Endothelial cell (in vitro differentiated cells): ENCODE measurements around the gene RPUSD1. TPM values are rescaled to one million over a fixed set of nuclear protein-coding genes. Genes with fewer than 3 reads are reported as not detected.

ENCODE experiments used
- DNase-seq: peaks from one replicate; pipeline ENCODE4 v3.0.0; 2021; ENCODE audit warnings: low spot score
- H3K27ac Mint-ChIP-seq: one replicate; pipeline ENCODE4 v1.8.0; 2021; ENCODE audit warnings: mixed read lengths, inconsistent platforms; ENCODE audit not compliant: unreplicated experiment
- H3K27me3 Mint-ChIP-seq: one replicate; pipeline ENCODE4 v1.8.0; 2021; ENCODE audit warnings: mild to moderate bottlenecking, moderate library complexity, mixed read lengths, inconsistent platforms; ENCODE audit not compliant: unreplicated experiment
- H3K36me3 Mint-ChIP-seq: one replicate; pipeline ENCODE4 v1.8.0; 2021; ENCODE audit warnings: mild to moderate bottlenecking, low read depth, mixed read lengths, inconsistent platforms; ENCODE audit not compliant: unreplicated experiment
- H3K4me1 Mint-ChIP-seq: one replicate; pipeline ENCODE4 v1.8.0; 2021; ENCODE audit warnings: mild to moderate bottlenecking, mixed read lengths, inconsistent platforms; ENCODE audit not compliant: unreplicated experiment
- H3K4me3 Mint-ChIP-seq: one replicate; pipeline ENCODE4 v1.8.0; 2021; ENCODE audit warnings: mild to moderate bottlenecking, mixed read lengths, inconsistent platforms; ENCODE audit not compliant: unreplicated experiment
- H3K9me3 Mint-ChIP-seq: one replicate; pipeline ENCODE4 v1.8.0; 2021; ENCODE audit warnings: mixed read lengths, inconsistent platforms; ENCODE audit not compliant: unreplicated experiment
- CTCF ChIP-seq: fragments of 200-600 bp; sonication (generic); IDR thresholded peaks from one replicate; pipeline ENCODE4 v1.5.0; 2021; ENCODE audit warnings: antibody characterized with exemption; ENCODE audit not compliant: unreplicated experiment
- total RNA-seq: library from RNA; stranded (reverse); fragmentation: NEBNext Ultra II Directional; extraction: Animal tissue kit (Norgen Biotek cat#: 25700); gene quantifications from one replicate; pipeline ENCODE4 v1.2.1, GENCODE V29; 2021; ENCODE audit not compliant: unreplicated experiment

Gene RPUSD1
- total RNA-seq, 1 donor from 2014 or later: 27.6 TPM

GRCh38 chr16:828891-829290 lies 40.7 kb upstream of the RPUSD1 start:
- Mint-ChIP-seq H3K36me3 (no peaks in the 10 kb centered on the region), H3K27me3 (peaks cover 9% of the 10 kb centered on the region), H3K4me3 (no peak overlapping the region), H3K9me3 (no peaks in the 10 kb centered on the region), H3K27ac (no peak overlapping the region), H3K4me1 (no peaks in the 10 kb centered on the region)
- no peak for TF ChIP-seq CTCF
- DNase-seq: no peak

GRCh38 chr16:827513-827912 lies 39.3 kb upstream of the RPUSD1 start:
- Mint-ChIP-seq H3K4me1 (no peaks in the 10 kb centered on the region), H3K9me3 (no peaks in the 10 kb centered on the region), H3K27ac (no peak overlapping the region), H3K36me3 (no peaks in the 10 kb centered on the region), H3K27me3 (peaks cover 4% of the 10 kb centered on the region), H3K4me3 (no peak overlapping the region)
- DNase-seq: no peak
- no peak for TF ChIP-seq CTCF

GRCh38 chr16:825341-826061 lies 37.3 kb upstream of the RPUSD1 start:
- H3K27me3 Mint-ChIP-seq: peaks cover 4% of the 10 kb centered on the region
- no peaks in the 10 kb centered on the region for H3K4me1 Mint-ChIP-seq
- peak overlapping the region; percentile 51 for H3K4me3 Mint-ChIP-seq
- H3K27ac Mint-ChIP-seq: no peak overlapping the region
- H3K36me3 Mint-ChIP-seq: no peaks in the 10 kb centered on the region
- H3K9me3 Mint-ChIP-seq: no peaks in the 10 kb centered on the region
- DNase-seq: no peak
- no peak for TF ChIP-seq CTCF

GRCh38 chr16:824601-825000 lies 36.4 kb upstream of the RPUSD1 start:
- no peak overlapping the region for H3K4me3 Mint-ChIP-seq

More at GRCh38 chr16:824601-825000, 36.4 kb upstream of the RPUSD1 start:
- TF ChIP-seq CTCF: no peak
- Mint-ChIP-seq H3K27ac (no peak overlapping the region), H3K4me1 (no peaks in the 10 kb centered on the region), H3K27me3 (no peaks in the 10 kb centered on the region), H3K9me3 (no peaks in the 10 kb centered on the region), H3K36me3 (no peaks in the 10 kb centered on the region)
- DNase-seq: no peak
